ENCODE data around the gene ERVW-1.
A peak's percentile ranks its signal among the peaks of the same experiment; 100 is the strongest.

The ERVW-1 gene

DNA sequence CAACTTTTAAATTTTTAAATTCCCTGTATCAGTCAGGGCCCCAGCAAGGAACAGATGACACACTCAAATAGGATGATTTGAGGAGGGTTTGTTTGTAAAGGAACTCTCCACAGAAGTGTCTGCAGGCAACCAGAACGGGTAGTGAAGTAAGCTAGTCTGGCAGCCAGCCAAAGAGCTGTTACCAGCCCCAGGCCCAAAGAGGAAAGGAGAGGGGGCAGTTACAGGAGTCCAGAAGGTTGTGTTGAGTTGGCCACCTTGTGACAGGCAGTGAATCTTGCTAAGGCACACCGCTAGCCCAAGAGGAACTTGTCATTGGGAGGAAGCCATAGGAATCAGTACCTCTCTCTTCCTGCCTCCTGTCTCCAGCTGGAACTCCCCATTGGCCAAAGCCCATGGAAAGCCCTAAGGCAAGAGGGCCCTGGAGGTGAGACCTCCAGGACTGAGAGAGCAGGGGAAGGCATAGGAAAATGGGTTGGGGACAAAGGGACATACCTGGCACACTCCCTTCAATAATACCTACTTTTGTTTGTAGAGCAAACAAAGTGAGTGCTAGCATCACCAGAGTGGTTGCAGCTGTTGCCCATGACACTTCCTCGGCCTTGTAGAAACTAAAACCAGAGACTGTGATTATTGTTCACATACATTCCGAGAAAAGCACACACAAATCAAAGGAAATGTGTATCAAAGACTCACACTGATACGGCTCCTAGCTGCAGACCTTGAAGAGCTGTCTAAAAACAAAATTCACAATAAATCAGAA lies 55.9 kb downstream of the ERVW-1 start:
- peak; percentile 67 for DNase-seq

Data from NCI-H82 (cell line).